Lower lobe of right lung (tissue), 2 donors: ENCODE measurements around the gene GATAD2B. TPM values are rescaled to one million over a fixed set of nuclear protein-coding genes. Genes with fewer than 3 reads are reported as not detected.

Source experiments
- ATAC-seq, 2 donors: fragments of 200-7000 bp; cut with Tn5 transposase; one replicate each; pipeline ENCODE4 v1.9.1; 2020 to 2022; ENCODE audit warnings: mild to moderate bottlenecking in 2 of 2, moderate library complexity in 2 of 2
- DNase-seq: peaks from one replicate; pipeline ENCODE4 v3.0.0-alpha.2; 2020
- H3K27ac ChIP-seq: fragments of 200-600 bp; one replicate; pipeline ENCODE4 v1.8.0; 2022
- H3K27me3 ChIP-seq: fragments of 200-600 bp; one replicate; pipeline ENCODE4 v1.8.0; 2022; ENCODE audit warnings: low read depth
- H3K36me3 ChIP-seq: fragments of 200-600 bp; one replicate; pipeline ENCODE4 v1.8.0; 2022; ENCODE audit warnings: mild to moderate bottlenecking
- H3K4me1 ChIP-seq: fragments of 200-600 bp; one replicate; pipeline ENCODE4 v1.8.0; 2022
- H3K4me3 ChIP-seq: fragments of 200-600 bp; one replicate; pipeline ENCODE4 v1.8.0; 2022; ENCODE audit warnings: mild to moderate bottlenecking
- H3K9me3 ChIP-seq: fragments of 200-600 bp; one replicate; pipeline ENCODE4 v1.8.0; 2022
- CTCF ChIP-seq: fragments of 200-600 bp; IDR thresholded peaks from one replicate; pipeline ENCODE4 v1.8.0; 2022; ENCODE audit warnings: antibody characterized with exemption, mild to moderate bottlenecking
- intact Hi-C: fragments of 100-400 bp; cut with DNase I; formaldehyde crosslinking; loops from one replicate; pipeline ENCODE4 v1.11.0; 2022
- total RNA-seq: library from RNA; stranded (reverse); fragmentation: NEBNext Ultra II Directional; extraction: Animal tissue kit (Norgen Biotek cat#: 25700); gene quantifications from one replicate; pipeline ENCODE4 v1.2.1, GENCODE V29; 2021
- donor health status: DM: no; HTN: yes; CAD: no; lungs with severe emphysema.

GATAD2B gene
- total RNA-seq, 1 donor from 2014 or later, result 50.2 TPM

- H3K36me3 ChIP-seq, result peaks cover 7% of the 10 kb centered on the region
- no peak for DNase-seq
- TF ChIP-seq CTCF, result no peak
- H3K4me1 ChIP-seq, result peaks cover 37% of the 10 kb centered on the region
- H3K27me3 ChIP-seq, result no peaks in the 10 kb centered on the region
- no peak for ATAC-seq
- intact Hi-C loops, result no loop called here
- no peak overlapping the region for H3K27ac ChIP-seq
- H3K9me3 ChIP-seq, result no peaks in the 10 kb centered on the region
- H3K4me3 ChIP-seq, result no peak overlapping the region
Observed at GRCh38 chr1:153801786-153802697, 120.7 kb downstream of the GATAD2B start.

GRCh38 chr1:153801028-153801625, 121.6 kb downstream of the GATAD2B start:
- no peak for TF ChIP-seq CTCF
- H3K27ac ChIP-seq, result no peak overlapping the region
- H3K4me3 ChIP-seq, result no peak overlapping the region
- H3K9me3 ChIP-seq, result no peaks in the 10 kb centered on the region
- intact Hi-C loops, result no loop called here
- no peak for DNase-seq
- no peak for ATAC-seq
- peaks cover 35% of the 10 kb centered on the region for H3K4me1 ChIP-seq
- H3K36me3 ChIP-seq, result peaks cover 4% of the 10 kb centered on the region
- no peaks in the 10 kb centered on the region for H3K27me3 ChIP-seq

GRCh38 chr1:153800516-153800915, 122.3 kb downstream of the GATAD2B start:
- Histone ChIP-seq H3K4me3 (no peak overlapping the region), H3K4me1 (peaks cover 28% of the 10 kb centered on the region), H3K9me3 (no peaks in the 10 kb centered on the region), H3K36me3 (peaks cover 4% of the 10 kb centered on the region), H3K27ac (no peak overlapping the region), H3K27me3 (no peaks in the 10 kb centered on the region)
- DNase-seq, result no peak
- no peak for TF ChIP-seq CTCF
- no peak for ATAC-seq
- intact Hi-C loops, result no loop called here

GRCh38 chr1:153799566-153800465, 123.0 kb downstream of the GATAD2B start:
- no peak for ATAC-seq
- Histone ChIP-seq H3K4me3 (no peak overlapping the region), H3K9me3 (no peaks in the 10 kb centered on the region), H3K27ac (no peak overlapping the region), H3K4me1 (peaks cover 21% of the 10 kb centered on the region), H3K27me3 (no peaks in the 10 kb centered on the region), H3K36me3 (peaks cover 4% of the 10 kb centered on the region)
- DNase-seq, result no peak
- no peak for TF ChIP-seq CTCF
- intact Hi-C loops, result loop anchor here (10.0 kb wide), 1 partner anchor 185 kb away; the partner anchor contains the start of gene RAB13

- intact Hi-C loops, result loop anchor here (10.0 kb wide), 1 partner anchor 186 kb away; the partner anchor contains the start of gene RAB13
- no peak overlapping the region for H3K4me3 ChIP-seq
- TF ChIP-seq CTCF, result no peak
Observed at GRCh38 chr1:153799016-153799415, 123.8 kb downstream of the GATAD2B start.

More at GRCh38 chr1:153799016-153799415, 123.8 kb downstream of the GATAD2B start:
- Histone ChIP-seq H3K27ac (no peak overlapping the region), H3K9me3 (no peaks in the 10 kb centered on the region), H3K36me3 (peaks cover 4% of the 10 kb centered on the region), H3K4me1 (peaks cover 13% of the 10 kb centered on the region), H3K27me3 (no peaks in the 10 kb centered on the region)
- no peak for ATAC-seq
- no peak for DNase-seq
